ENCODE results near the gene SPTBN4. TPM values are rescaled to one million over a fixed set of nuclear protein-coding genes. Genes with fewer than 3 reads are reported as not detected.

The SPTBN4 gene
- total and polyA plus RNA-seq, 2 of the 4 experiments (the other 2 are of a cell fraction) = 0.72 to 0.91 TPM

DNA sequence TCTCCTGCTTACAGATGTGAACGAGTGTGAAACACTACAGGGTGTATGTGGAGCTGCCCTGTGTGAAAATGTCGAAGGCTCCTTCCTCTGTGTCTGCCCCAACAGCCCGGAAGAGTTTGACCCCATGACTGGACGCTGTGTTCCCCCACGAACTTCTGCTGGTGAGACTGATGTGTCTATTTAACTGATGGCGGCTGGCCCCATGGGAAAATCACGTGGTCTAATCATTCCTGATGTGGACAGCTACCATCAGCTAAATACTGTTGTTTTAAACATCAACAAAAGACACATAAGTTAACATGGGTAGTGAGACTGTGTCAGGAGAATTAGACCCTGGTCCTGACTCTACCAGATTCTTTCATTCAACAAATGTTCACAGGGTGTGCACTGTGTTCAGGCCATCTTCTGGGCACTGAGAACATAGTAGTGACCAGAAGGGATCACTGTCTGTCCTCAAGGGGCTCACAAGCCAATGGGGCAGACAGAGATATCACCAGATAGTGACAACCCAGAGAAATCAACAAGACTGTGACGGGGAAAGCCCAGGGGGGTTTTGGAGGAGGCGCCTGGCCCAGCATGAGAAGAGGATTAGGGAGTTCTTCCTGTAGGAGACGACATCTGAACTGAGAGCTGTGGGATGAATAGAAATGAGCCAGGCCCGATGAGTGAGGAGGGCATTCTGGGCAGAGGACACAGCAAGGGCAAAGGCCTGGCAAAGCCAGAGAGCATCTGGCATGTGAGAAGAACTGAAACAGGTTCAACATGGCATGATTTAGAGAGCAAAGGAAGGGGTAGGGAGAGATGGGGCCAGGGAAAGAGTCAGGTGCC lies 152.7 kb downstream of the SPTBN4 start:
- Histone ChIP-seq H3K18ac (ENCODE audit: low read depth, low read length) (no peak overlapping the region), H3K4me1 (ENCODE audit: control insufficient read depth, insufficient read depth, low read length) (peaks cover 17% of the 10 kb centered on the region; the same call in 1 of the 2 replicates), H2BK20ac (ENCODE audit: low read depth, low read length) (no peak overlapping the region), H4K5ac (ENCODE audit: low read depth, low read length) (no peak overlapping the region), H3K23ac (ENCODE audit: low read depth, low read length) (no peak overlapping the region), H3K9me1 (ENCODE audit: insufficient read depth, low read length) (peaks cover 16% of the 10 kb centered on the region), H4K8ac (ENCODE audit: low read depth in 2 of 2, low read length in 2 of 2) (no peak overlapping the region), H3K4ac (ENCODE audit: low read depth, low read length) (no peak overlapping the region), H2BK5ac (ENCODE audit: low read depth, low read length, poor library complexity, severe bottlenecking) (no peak overlapping the region), H3K9me3 (ENCODE audit: control insufficient read depth, insufficient read depth, low read length) (no peaks in the 10 kb centered on the region), H3K27ac (ENCODE audit: insufficient read depth, low read length) (no peak overlapping the region), H3K4me2 (ENCODE audit: low read depth, low read length) (no peak overlapping the region), H2AK5ac (ENCODE audit: low read depth, low read length) (no peak overlapping the region), H2BK120ac (ENCODE audit: low read depth, low read length) (no peak overlapping the region), H3K9ac (ENCODE audit: low read depth, low read length) (no peak overlapping the region), H4K91ac (ENCODE audit: insufficient read depth, low read depth, low read length) (no peak overlapping the region), H3K79me1 (ENCODE audit: low read depth in 1 of 2, low read length in 2 of 2) (peaks cover 4 to 24% of the 10 kb centered on the region in 2 experiments), H3K14ac (replicated peaks; ENCODE audit: low read depth, low read length) (no peak overlapping the region), H3K36me3 (ENCODE audit: control insufficient read depth, insufficient read depth, low read length) (peaks cover 61% of the 10 kb centered on the region), H2BK15ac (ENCODE audit: low read depth, low read length) (no peak overlapping the region), H3K4me3 (ENCODE audit: insufficient read depth, low read depth, low read length) (no peak overlapping the region), H3K27me3 (ENCODE audit: control insufficient read depth, insufficient read depth, low read length) (no peaks in the 10 kb centered on the region), H4K20me1 (ENCODE audit: insufficient read depth, low read length) (peaks cover 10% of the 10 kb centered on the region), H3K56ac (ENCODE audit: extremely low read depth, insufficient read depth, low read length) (no peak overlapping the region), H2AFZ (replicated peaks; ENCODE audit: low read length, poor library complexity) (no peak overlapping the region), H2AK9ac (replicated peaks; ENCODE audit: low read depth, low read length, poor library complexity) (no peak overlapping the region)
- ChIA-PET CTCF (interaction anchor here (0.6 kb wide), 1 partner anchor 1568 kb away, joined by 3 read pairs; no protein-coding TSS in a partner anchor), POLR2A (ENCODE audit: unreplicated experiment) (no interaction called here)
- ATAC-seq (ENCODE audit: low read depth) (no peak), DNase-seq (no peak)
- WGBS, 2 experiments (ENCODE audit: extremely low coverage in 2 of 2, insufficient read length in 1 of 2) = 54% methylated on average over 4 of the region's 11 CpGs; no CpG with 5 or more reads in 1 of the 2 experiments
- intact Hi-C loops (cut with micrococcal nuclease) = no loop called here
- in situ Hi-C loops (cut with MboI; ENCODE audit: low sequenced_read_pairs) = no loop called here
- no TSS peak for BruUV-seq (replicated peaks)
- dilution Hi-C loops (cut with HindIII; ENCODE audit: low sequenced_read_pairs, unreplicated experiment) = no loop called here
- TF ChIP-seq MXI1 (IDR thresholded peaks at IDR 0.05; ENCODE audit: borderline replicate concordance, low read depth, low read length) = no peak
- TF ChIP-seq, protein P1, sequence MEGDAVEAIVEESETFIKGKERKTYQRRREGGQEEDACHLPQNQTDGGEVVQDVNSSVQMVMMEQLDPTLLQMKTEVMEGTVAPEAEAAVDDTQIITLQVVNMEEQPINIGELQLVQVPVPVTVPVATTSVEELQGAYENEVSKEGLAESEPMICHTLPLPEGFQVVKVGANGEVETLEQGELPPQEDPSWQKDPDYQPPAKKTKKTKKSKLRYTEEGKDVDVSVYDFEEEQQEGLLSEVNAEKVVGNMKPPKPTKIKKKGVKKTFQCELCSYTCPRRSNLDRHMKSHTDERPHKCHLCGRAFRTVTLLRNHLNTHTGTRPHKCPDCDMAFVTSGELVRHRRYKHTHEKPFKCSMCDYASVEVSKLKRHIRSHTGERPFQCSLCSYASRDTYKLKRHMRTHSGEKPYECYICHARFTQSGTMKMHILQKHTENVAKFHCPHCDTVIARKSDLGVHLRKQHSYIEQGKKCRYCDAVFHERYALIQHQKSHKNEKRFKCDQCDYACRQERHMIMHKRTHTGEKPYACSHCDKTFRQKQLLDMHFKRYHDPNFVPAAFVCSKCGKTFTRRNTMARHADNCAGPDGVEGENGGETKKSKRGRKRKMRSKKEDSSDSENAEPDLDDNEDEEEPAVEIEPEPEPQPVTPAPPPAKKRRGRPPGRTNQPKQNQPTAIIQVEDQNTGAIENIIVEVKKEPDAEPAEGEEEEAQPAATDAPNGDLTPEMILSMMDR (conservative IDR thresholded peaks at IDR 0.05; ENCODE audit: low read depth, low read length) = no peak
- TF ChIP-seq NFE2L2 (IDR thresholded peaks at IDR 0.05; ENCODE audit: low read depth, low read length) = no peak
- TF ChIP-seq RCOR1 (IDR thresholded peaks at IDR 0.05; ENCODE audit: insufficient replicate concordance, low read length) = no peak
- TF ChIP-seq, protein P2, sequence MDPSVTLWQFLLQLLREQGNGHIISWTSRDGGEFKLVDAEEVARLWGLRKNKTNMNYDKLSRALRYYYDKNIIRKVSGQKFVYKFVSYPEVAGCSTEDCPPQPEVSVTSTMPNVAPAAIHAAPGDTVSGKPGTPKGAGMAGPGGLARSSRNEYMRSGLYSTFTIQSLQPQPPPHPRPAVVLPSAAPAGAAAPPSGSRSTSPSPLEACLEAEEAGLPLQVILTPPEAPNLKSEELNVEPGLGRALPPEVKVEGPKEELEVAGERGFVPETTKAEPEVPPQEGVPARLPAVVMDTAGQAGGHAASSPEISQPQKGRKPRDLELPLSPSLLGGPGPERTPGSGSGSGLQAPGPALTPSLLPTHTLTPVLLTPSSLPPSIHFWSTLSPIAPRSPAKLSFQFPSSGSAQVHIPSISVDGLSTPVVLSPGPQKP (IDR thresholded peaks at IDR 0.05; ENCODE audit: borderline replicate concordance, low read depth, low read length) = no peak
- no peak for TF ChIP-seq BHLHE40 (IDR thresholded peaks at IDR 0.05; ENCODE audit: low read depth, low read length)
- TF ChIP-seq CEBPB (IDR thresholded peaks at IDR 0.05; ENCODE audit: low read depth, low read length) = no peak
- TF ChIP-seq MAZ (IDR thresholded peaks at IDR 0.05; ENCODE audit: borderline replicate concordance, low read depth, low read length) = no peak
- TF ChIP-seq RAD21 (IDR thresholded peaks at IDR 0.05; ENCODE audit: low read length) = no peak
- TF ChIP-seq, protein P3, sequence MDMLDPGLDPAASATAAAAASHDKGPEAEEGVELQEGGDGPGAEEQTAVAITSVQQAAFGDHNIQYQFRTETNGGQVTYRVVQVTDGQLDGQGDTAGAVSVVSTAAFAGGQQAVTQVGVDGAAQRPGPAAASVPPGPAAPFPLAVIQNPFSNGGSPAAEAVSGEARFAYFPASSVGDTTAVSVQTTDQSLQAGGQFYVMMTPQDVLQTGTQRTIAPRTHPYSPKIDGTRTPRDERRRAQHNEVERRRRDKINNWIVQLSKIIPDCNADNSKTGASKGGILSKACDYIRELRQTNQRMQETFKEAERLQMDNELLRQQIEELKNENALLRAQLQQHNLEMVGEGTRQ (IDR thresholded peaks at IDR 0.05; ENCODE audit: low read depth, low read length) = no peak
- TF ChIP-seq CHD1 (IDR thresholded peaks at IDR 0.05; ENCODE audit: low read depth, low read length) = no peak
- TF ChIP-seq MAFK (IDR thresholded peaks at IDR 0.05; ENCODE audit: low read depth, low read length) = no peak
- no peak for TF ChIP-seq FOS (IDR thresholded peaks at IDR 0.05; ENCODE audit: low read depth, low read length)
- TF ChIP-seq RFX5 (IDR thresholded peaks at IDR 0.05; ENCODE audit: low read depth, low read length) = no peak
